Ascending aorta (tissue), 2 donors: ENCODE results near the gene LAMA3. TPM values are rescaled to one million over a fixed set of nuclear protein-coding genes. Genes with fewer than 3 reads are reported as not detected.

Source experiments
- DNase-seq, 2 donors: peaks; one replicate each; pipeline ENCODE4 v3.0.0-alpha.2; 2019; ENCODE audit warnings: low spot score in 2 of 2
- H3K27ac ChIP-seq, 2 donors: fragments of 200-600 bp; sonication (generic); one replicate each; pipeline ENCODE4 v1.5.1; 2016 to 2017; ENCODE audit warnings: mild to moderate bottlenecking in 1 of 2
- H3K27me3 ChIP-seq: fragments of 200-600 bp; sonication (generic); one replicate; pipeline ENCODE4 v1.5.1; 2017
- H3K36me3 ChIP-seq, 2 donors: fragments of 200-600 bp; sonication (generic); one replicate each; pipeline ENCODE4 v1.5.1; 2016
- H3K4me1 ChIP-seq, 2 donors: fragments of 200-600 bp; sonication (generic); one replicate each; pipeline ENCODE4 v1.5.1; 2016 to 2017; ENCODE audit warnings: mild to moderate bottlenecking in 1 of 2
- H3K4me3 ChIP-seq, 2 donors: fragments of 200-600 bp; sonication (generic); one replicate each; pipeline ENCODE4 v1.5.1; 2016 to 2017; ENCODE audit warnings: mild to moderate bottlenecking in 1 of 2
- H3K9me3 ChIP-seq, 2 donors: fragments of 200-600 bp; sonication (generic); one replicate each; pipeline ENCODE4 v1.5.1; 2016
- intact Hi-C: fragments of 100-400 bp; cut with DNase I; formaldehyde crosslinking; loops from one replicate; pipeline ENCODE4 v1.15.1; 2023
- total RNA-seq: library from RNA; depleted of rRNA; stranded (reverse); fragments of >200 nt; gene quantifications from one replicate; pipeline ENCODE4 v1.1.0, GENCODE V29; 2016
- TF ChIP-seq, protein P1 (sequence below), 3 experiments: fragments of 200-600 bp in 2 of 3; fragments of 450-650 bp in 1 of 3; sonication (generic) in 2 of 3; IDR thresholded peaks; one replicate each; pipeline ENCODE4 v1.5.1; 2016 to 2019; ENCODE audit warnings: antibody characterized with exemption in 3 of 3, mild to moderate bottlenecking in 1 of 3, moderate library complexity in 1 of 3

LAMA3 gene
- total RNA-seq, 1 donor from 2014 or later: 27.2 TPM

DNA sequence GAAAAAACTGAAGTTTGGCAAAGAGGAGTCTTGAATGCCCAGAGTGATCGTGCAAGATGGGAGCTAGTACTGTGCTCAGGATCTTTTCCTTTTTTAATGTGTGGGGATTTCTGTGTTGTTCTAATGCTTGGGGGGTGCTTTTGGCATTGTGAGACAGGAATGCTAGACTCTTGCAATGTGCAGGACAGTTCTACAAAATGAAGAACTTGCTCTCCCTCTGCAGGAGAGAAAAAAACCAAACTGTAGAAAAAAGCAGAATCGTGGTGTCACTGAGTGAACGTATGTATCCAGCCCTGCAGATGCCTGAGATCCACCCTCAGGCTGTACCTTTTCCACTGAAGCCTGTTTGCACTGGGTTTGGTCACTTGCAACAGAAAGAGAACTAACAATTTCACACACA, 313.2 kb downstream of the LAMA3 start:
- Histone ChIP-seq H3K27ac (no peak overlapping the region), H3K27me3 (no peaks in the 10 kb centered on the region), H3K4me3 (no peak overlapping the region), H3K9me3 (no peaks in the 10 kb centered on the region), H3K36me3 (no peaks in the 10 kb centered on the region), H3K4me1 (no peaks in the 10 kb centered on the region)
- DNase-seq: no peak
- intact Hi-C loops: no loop called here
- TF ChIP-seq, protein P1, sequence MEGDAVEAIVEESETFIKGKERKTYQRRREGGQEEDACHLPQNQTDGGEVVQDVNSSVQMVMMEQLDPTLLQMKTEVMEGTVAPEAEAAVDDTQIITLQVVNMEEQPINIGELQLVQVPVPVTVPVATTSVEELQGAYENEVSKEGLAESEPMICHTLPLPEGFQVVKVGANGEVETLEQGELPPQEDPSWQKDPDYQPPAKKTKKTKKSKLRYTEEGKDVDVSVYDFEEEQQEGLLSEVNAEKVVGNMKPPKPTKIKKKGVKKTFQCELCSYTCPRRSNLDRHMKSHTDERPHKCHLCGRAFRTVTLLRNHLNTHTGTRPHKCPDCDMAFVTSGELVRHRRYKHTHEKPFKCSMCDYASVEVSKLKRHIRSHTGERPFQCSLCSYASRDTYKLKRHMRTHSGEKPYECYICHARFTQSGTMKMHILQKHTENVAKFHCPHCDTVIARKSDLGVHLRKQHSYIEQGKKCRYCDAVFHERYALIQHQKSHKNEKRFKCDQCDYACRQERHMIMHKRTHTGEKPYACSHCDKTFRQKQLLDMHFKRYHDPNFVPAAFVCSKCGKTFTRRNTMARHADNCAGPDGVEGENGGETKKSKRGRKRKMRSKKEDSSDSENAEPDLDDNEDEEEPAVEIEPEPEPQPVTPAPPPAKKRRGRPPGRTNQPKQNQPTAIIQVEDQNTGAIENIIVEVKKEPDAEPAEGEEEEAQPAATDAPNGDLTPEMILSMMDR (IDR thresholded peaks at IDR 0.05): no peak

DNA sequence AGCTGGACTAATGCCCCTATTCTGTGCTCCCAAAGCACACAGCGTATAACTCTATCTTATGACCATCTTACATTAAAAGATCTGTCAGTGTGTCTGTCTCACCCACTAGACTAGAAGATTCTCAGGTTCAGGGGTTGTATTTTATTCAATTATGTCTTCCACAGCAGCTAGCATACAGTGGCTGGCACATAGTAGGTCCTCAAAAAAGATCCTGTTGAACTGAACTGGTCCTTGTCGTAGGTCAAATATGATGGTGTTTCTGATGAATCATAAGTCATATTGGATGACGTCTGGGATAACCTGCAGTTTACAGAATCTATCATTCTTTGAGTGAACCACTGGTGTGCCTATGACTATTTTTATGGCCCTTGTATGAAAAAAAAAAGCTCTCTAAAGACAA, 314.0 kb downstream of the LAMA3 start:
- TF ChIP-seq, protein P1 (IDR thresholded peaks at IDR 0.05): no peak
- no peaks in the 10 kb centered on the region for H3K9me3 ChIP-seq
- no peak for DNase-seq
- no peak overlapping the region for H3K27ac ChIP-seq
- H3K4me1 ChIP-seq: no peaks in the 10 kb centered on the region
- no peak overlapping the region for H3K4me3 ChIP-seq
- intact Hi-C loops: no loop called here
- H3K36me3 ChIP-seq: no peaks in the 10 kb centered on the region
- no peaks in the 10 kb centered on the region for H3K27me3 ChIP-seq

DNA sequence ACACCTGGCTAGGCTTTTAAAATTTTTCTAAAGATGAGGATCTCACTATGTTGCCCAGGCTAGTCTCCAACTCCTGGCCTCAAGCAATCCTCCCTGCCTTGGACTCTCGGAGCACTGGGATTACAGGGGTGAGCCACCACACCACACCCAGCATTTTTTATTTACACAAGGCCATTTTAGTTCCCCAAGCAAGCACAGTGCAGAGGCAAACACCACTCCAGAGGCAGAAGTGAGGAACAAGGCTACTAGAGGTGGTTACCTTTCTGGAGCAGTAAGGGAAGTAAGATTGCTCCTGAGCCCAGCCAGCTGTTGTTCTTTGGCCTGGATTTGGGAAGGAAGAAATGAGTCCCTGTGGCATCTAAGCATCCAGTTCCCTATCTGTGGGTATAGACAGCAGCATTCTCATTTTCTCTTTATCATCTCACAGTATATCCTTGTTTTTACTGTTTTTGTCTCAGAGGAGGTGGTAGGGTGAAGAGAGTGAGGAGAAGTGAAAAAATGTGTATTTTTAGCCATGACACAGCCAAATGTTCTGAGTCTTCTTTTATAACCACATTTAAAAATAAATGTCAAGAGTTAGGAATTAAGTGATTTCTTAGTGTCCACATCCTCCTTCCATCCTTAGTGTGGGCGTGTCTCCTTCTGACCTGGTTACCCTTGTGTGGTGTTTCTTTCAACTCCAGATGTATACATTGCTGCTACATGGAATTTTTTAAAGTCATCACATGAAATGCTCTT, 314.8 kb downstream of the LAMA3 start:
- DNase-seq: no peak
- Histone ChIP-seq H3K27me3 (no peaks in the 10 kb centered on the region), H3K4me1 (no peaks in the 10 kb centered on the region), H3K36me3 (no peaks in the 10 kb centered on the region), H3K9me3 (no peaks in the 10 kb centered on the region), H3K4me3 (no peak overlapping the region), H3K27ac (no peak overlapping the region)
- intact Hi-C loops: no loop called here
- TF ChIP-seq, protein P1 (IDR thresholded peaks at IDR 0.05): no peak

Other genes with a start within 250 kb of the LAMA3 start
- gene RIOK3, start 236.2 kb upstream of the LAMA3 start, total RNA-seq: 9.3 TPM
- 20.1 TPM for gene RMC1, start 185.9 kb upstream of the LAMA3 start, total RNA-seq
- 21.6 TPM for gene NPC1, start 102.9 kb upstream of the LAMA3 start, total RNA-seq
- gene ANKRD29, start 26.5 kb upstream of the LAMA3 start, total RNA-seq: 118 TPM